Sigmoid colon (tissue), 7 donors: ENCODE data around the gene XPO1. TPM values are rescaled to one million over a fixed set of nuclear protein-coding genes. Genes with fewer than 3 reads are reported as not detected.
"Not testable (repeated sequence)": the region's sequence is repeated elsewhere in the genome, so short reads cannot be mapped to it uniquely, and the experiment has no call there.

ENCODE experiments used
- DNase-seq: peaks from one replicate; pipeline ENCODE4 v3.0.0-alpha.2; 2019
- H3K27ac ChIP-seq, 4 donors: fragments of 200-600 bp; sonication (generic); one replicate each; pipeline ENCODE4 v1.5.1; 2016 to 2019; ENCODE audit warnings: mild to moderate bottlenecking in 1 of 4
- H3K27me3 ChIP-seq, 3 donors: fragments of 200-600 bp; sonication (generic); one replicate each; pipeline ENCODE4 v1.5.1; 2019; ENCODE audit warnings: mild to moderate bottlenecking in 1 of 3
- H3K36me3 ChIP-seq, 4 donors: fragments of 200-600 bp; sonication (generic); one replicate each; pipeline ENCODE4 v1.5.1; 2016 to 2019
- H3K4me1 ChIP-seq, 4 donors: fragments of 200-600 bp; sonication (generic); one replicate each; pipeline ENCODE4 v1.5.1; 2017 to 2019
- H3K4me3 ChIP-seq, 4 donors: fragments of 200-600 bp; sonication (generic); one replicate each; pipeline ENCODE4 v1.5.1; 2017 to 2019; ENCODE audit warnings: mild to moderate bottlenecking in 2 of 4, moderate library complexity in 1 of 4
- H3K9me3 ChIP-seq, 4 donors: fragments of 200-600 bp in 3 of 4; sonication (generic) in 3 of 4; one replicate each; pipeline versions ENCODE4 v1.5.1 to v1.6.1; 2013 to 2019
- EP300 ChIP-seq, 4 donors: sonication (generic); formaldehyde crosslinking; IDR thresholded peaks; one replicate each; pipeline ENCODE4 v1.6.1; 2017; ENCODE audit warnings: antibody characterized with exemption in 4 of 4
- POLR2A ChIP-seq, 2 donors: fragments of 450-650 bp; IDR thresholded peaks; one replicate each; pipeline ENCODE4 v1.6.1; 2016; ENCODE audit warnings: antibody characterized with exemption in 2 of 2, mild to moderate bottlenecking in 2 of 2, moderate library complexity in 2 of 2
- POLR2AphosphoS5 ChIP-seq, 4 donors: sonication (generic); formaldehyde crosslinking; IDR thresholded peaks; one replicate each; pipeline ENCODE4 v1.6.1; 2017; ENCODE audit warnings: antibody characterized with exemption in 4 of 4
- WGBS, 2 donors: extraction: QIAGEN DNeasy Blood & Tissue Kit; methylation state at CpG; one replicate each; pipeline ENCODE4 v1.1.7; 2013; 5-methylcytosine and 5-hydroxymethylcytosine counted together
- intact Hi-C: fragments of 100-400 bp; cut with DNase I; formaldehyde crosslinking; loops from one replicate; pipeline ENCODE4 v1.15.1; 2023
- polyA plus RNA-seq, 3 donors: library from polyadenylated mRNA; stranded (reverse); fragments of 200-250 nt; gene quantifications; one replicate each; pipeline ENCODE4 v1.2.3, GENCODE V29; 2013
- total RNA-seq, 4 donors: library from RNA; depleted of rRNA; stranded (reverse); fragments of >200 nt; gene quantifications; one replicate each; pipeline ENCODE4 v1.1.0, GENCODE V29; 2016
- TF ChIP-seq, protein P1 (sequence below), 4 experiments: fragments of 450-650 bp in 3 of 4; fragments of 200-600 bp in 1 of 4; IDR thresholded peaks; one replicate each; pipeline ENCODE4 v1.5.1; 2016 to 2019; ENCODE audit warnings: antibody characterized with exemption in 4 of 4, mild to moderate bottlenecking in 3 of 4, moderate library complexity in 2 of 4
- donor health status: healthy with polysubstance abuse.
- donor health status: Bipolar disorder and iron deficiency.
- donor health status: healthy.

The XPO1 gene
- total and polyA plus RNA-seq, 7 donors: 23.4 to 460 (median 90.6) TPM

DNA sequence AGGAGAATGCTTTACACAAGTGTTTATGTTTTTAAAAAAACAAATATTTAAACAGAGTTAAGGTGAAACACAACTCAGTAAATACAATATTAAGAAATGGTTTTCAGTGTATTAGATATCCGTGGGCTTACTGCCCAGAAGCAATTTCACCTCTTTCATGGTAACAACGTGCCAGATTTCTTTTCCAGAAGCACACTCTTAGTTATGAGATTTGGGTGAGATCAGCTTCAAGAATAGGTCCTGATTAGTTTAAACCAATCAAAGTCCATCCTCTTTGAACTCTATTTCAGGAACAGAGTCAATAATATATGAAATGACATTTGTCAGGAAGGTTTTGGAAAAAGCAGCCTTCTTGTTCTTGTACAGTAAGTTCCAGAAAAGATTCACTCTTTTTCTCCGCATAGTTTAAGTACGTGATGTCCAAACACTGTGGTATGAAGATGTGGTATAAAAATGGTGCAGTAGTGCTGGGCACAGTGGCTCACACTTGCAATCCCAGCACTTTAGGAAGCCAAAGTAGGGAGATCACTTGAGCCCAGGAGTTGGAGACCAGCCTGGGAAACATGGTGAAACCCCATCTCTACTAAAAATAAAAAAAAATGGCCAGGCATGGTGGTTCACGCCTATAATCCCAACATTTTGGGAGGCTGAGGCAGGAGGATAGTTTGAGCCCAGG lies 81.9 kb downstream of the XPO1 start:
- Histone ChIP-seq H3K27me3 (no peaks in the 10 kb centered on the region), H3K4me1 (peaks cover 0 to 55% (median 41%) of the 10 kb centered on the region in 4 donors), H3K4me3 (no peak overlapping the region), H3K36me3 (no peaks in the 10 kb centered on the region), H3K27ac (no peak overlapping the region), H3K9me3 (no peaks in the 10 kb centered on the region)
- TF ChIP-seq, protein P1, sequence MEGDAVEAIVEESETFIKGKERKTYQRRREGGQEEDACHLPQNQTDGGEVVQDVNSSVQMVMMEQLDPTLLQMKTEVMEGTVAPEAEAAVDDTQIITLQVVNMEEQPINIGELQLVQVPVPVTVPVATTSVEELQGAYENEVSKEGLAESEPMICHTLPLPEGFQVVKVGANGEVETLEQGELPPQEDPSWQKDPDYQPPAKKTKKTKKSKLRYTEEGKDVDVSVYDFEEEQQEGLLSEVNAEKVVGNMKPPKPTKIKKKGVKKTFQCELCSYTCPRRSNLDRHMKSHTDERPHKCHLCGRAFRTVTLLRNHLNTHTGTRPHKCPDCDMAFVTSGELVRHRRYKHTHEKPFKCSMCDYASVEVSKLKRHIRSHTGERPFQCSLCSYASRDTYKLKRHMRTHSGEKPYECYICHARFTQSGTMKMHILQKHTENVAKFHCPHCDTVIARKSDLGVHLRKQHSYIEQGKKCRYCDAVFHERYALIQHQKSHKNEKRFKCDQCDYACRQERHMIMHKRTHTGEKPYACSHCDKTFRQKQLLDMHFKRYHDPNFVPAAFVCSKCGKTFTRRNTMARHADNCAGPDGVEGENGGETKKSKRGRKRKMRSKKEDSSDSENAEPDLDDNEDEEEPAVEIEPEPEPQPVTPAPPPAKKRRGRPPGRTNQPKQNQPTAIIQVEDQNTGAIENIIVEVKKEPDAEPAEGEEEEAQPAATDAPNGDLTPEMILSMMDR (IDR thresholded peaks at IDR 0.05): no peak
- TF ChIP-seq POLR2A (IDR thresholded peaks at IDR 0.05): no peak
- WGBS, 2 donors: 65 to 85% methylated on average over 5 of the region's 5 CpGs
- no peak for DNase-seq
- intact Hi-C loops: no loop called here

DNA sequence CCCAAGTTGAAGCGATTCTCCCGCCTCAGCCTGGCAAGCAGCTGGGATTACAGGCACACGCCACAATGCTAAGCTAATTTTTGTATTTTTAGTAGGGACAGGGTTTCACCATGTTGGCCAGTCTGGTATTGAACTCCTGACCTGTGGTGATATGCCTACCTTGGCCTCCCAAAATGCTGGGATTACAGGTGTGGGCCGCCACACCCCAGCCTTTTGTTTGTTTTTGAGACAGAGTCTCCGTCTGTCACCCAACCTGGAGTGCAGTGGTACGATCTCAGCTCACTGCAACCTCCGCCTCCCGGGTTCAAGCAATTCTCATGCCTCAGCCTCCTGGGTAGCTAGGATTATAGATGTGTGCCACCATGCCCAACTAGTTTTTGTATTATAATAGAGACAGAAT lies 83.2 kb downstream of the XPO1 start:
- H3K36me3 ChIP-seq, H3K27ac ChIP-seq, DNase-seq, H3K27me3 ChIP-seq, intact Hi-C loops, H3K4me3 ChIP-seq, H3K9me3 ChIP-seq: not testable (repeated sequence)
- peaks cover 0 to 46% (median 38%) of the 10 kb centered on the region in 4 donors for H3K4me1 ChIP-seq
- 89 to 96% methylated on average over 8 of the region's 8 CpGs for WGBS, 2 donors

DNA sequence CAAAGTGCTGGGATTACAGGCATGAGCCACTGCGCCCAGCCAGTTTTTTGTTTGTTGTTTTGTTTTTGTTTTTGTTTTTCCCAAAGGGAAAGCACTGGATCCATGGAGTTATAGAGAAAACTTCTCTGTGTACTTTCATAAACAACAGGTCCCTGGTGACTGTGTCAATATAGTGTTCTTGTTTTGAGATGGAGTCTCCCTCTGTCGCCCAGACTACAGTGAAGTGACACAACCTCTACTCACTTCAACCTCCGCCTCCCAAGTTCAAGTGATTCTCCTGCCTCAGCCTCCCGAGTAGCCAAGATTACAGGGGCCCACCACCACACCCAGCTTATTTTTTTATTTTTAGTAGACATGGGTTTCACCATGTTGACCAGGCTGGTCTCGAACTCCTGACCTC lies 83.8 kb downstream of the XPO1 start:
- Histone ChIP-seq H3K9me3 (no peaks in the 10 kb centered on the region), H3K4me3 (no peak overlapping the region), H3K27me3 (no peaks in the 10 kb centered on the region), H3K36me3 (no peaks in the 10 kb centered on the region), H3K4me1 (peaks cover 0 to 40% (median 35%) of the 10 kb centered on the region in 4 donors), H3K27ac (no peak overlapping the region)
- intact Hi-C loops: no loop called here
- DNase-seq: no peak
- TF ChIP-seq EP300 (IDR thresholded peaks at IDR 0.05): no peak
- TF ChIP-seq POLR2AphosphoS5 (IDR thresholded peaks at IDR 0.05): no peak
- WGBS, 2 donors: 96 to 97% methylated on average over 5 of the region's 5 CpGs

DNA sequence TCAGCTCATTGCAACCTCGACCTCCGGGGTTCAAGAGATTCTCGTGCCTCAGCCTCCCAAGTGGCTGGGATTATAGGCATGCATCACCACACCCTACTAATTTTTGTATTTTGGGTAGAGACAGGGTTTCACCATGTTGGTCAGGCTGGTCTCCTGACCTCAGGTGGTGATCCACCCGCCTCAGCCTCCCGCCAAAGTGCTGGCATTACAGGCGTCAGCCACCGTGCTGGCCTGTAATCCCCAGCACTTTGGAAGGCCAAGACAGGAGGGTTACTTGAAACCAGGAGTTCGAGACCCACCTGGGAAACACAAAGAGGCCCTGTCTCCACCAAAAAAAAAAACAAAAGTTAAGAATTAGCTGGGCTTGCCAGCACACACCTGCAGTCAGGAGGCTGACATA lies 85.8 kb downstream of the XPO1 start:
- H3K4me3 ChIP-seq: no peak overlapping the region
- peaks cover 0 to 25% (median 22%) of the 10 kb centered on the region in 4 donors for H3K4me1 ChIP-seq
- 94 to 95% methylated on average over 8 of the region's 8 CpGs for WGBS, 2 donors
- intact Hi-C loops: no loop called here
- no peaks in the 10 kb centered on the region for H3K9me3 ChIP-seq
- H3K27me3 ChIP-seq: no peaks in the 10 kb centered on the region
- no peaks in the 10 kb centered on the region for H3K36me3 ChIP-seq
- no peak overlapping the region for H3K27ac ChIP-seq
- no peak for DNase-seq
- TF ChIP-seq POLR2A (IDR thresholded peaks at IDR 0.05): no peak
- TF ChIP-seq, protein P1 (IDR thresholded peaks at IDR 0.05): no peak
- TF ChIP-seq POLR2AphosphoS5 (IDR thresholded peaks at IDR 0.05): no peak
- no peak for TF ChIP-seq EP300 (IDR thresholded peaks at IDR 0.05)

DNA sequence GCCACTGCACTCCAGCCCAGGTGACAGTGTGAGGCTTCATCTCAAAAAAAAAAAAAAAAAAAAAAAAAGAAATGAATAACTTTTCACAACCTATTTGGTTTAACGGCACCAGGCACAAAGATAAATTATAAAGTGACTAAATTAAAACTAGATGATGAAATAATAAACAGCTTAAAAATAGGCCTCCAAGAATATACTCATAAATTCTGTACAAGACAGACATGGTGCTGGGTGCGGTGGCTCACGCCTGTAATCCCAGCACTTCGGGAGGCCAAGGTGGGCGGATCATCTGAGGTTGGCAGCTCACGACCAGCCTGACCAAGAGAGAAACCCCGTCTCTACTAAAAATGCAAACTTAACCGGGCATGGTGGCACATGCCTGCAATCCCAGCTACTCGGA lies 87.0 kb downstream of the XPO1 start:
- WGBS, 2 donors: 90 to 94% methylated on average over 9 of the region's 9 CpGs

More for the DNA sequence above, 87.0 kb downstream of the XPO1 start:
- Histone ChIP-seq H3K4me1 (peaks cover 0 to 13% (median 11%) of the 10 kb centered on the region in 4 donors), H3K4me3 (no peak overlapping the region), H3K27me3 (no peaks in the 10 kb centered on the region), H3K36me3 (no peaks in the 10 kb centered on the region), H3K9me3 (no peaks in the 10 kb centered on the region), H3K27ac (no peak overlapping the region)
- intact Hi-C loops: no loop called here
- no peak for TF ChIP-seq POLR2AphosphoS5 (IDR thresholded peaks at IDR 0.05)
- no peak for TF ChIP-seq EP300 (IDR thresholded peaks at IDR 0.05)
- TF ChIP-seq POLR2A (IDR thresholded peaks at IDR 0.05): no peak
- TF ChIP-seq, protein P1 (IDR thresholded peaks at IDR 0.05): no peak
- no peak for DNase-seq
